Ovary (tissue), 9 donors: ENCODE measurements around the gene MKRN2OS. TPM values are rescaled to one million over a fixed set of nuclear protein-coding genes. Genes with fewer than 3 reads are reported as not detected.

Source experiments
- DNase-seq, 5 donors: peaks; one replicate each; pipeline ENCODE4 v3.0.0-alpha.2; 2019 to 2020
- H3K27ac ChIP-seq, 2 donors: fragments of 200-600 bp; one replicate each; pipeline versions ENCODE4 v1.5.1 to v1.8.0; 2019 to 2022
- H3K27me3 ChIP-seq: fragments of 200-600 bp; one replicate; pipeline ENCODE4 v1.8.0; 2022
- H3K36me3 ChIP-seq: fragments of 200-600 bp; sonication (generic); one replicate; pipeline ENCODE4 v1.5.1; 2019
- H3K4me1 ChIP-seq: one replicate; pipeline ENCODE4 v1.8.1; 2013; ENCODE audit warnings: mild to moderate bottlenecking, moderate library complexity; ENCODE audit not compliant: insufficient read depth
- H3K4me3 ChIP-seq: fragments of 200-600 bp; sonication (generic); one replicate; pipeline ENCODE4 v1.5.1; 2017
- H3K9me3 ChIP-seq, 2 donors: fragments of 200-600 bp in 1 of 2; sonication (generic) in 1 of 2; one replicate each; pipeline versions ENCODE4 v1.5.1 to v1.8.1; 2013 to 2019; ENCODE audit warnings: mild to moderate bottlenecking in 1 of 2, moderate library complexity in 1 of 2
- CTCF ChIP-seq, 3 donors: fragments of 450-650 bp in 2 of 3; fragments of 200-600 bp in 1 of 3; IDR thresholded peaks; one replicate each; pipeline versions ENCODE4 v1.5.1 to v1.8.0; 2016 to 2022; ENCODE audit warnings: antibody characterized with exemption in 3 of 3, mild to moderate bottlenecking in 1 of 3
- EP300 ChIP-seq: sonication (generic); formaldehyde crosslinking; IDR thresholded peaks from one replicate; pipeline ENCODE4 v1.6.1; 2017; ENCODE audit warnings: antibody characterized with exemption
- POLR2A ChIP-seq: fragments of 450-650 bp; IDR thresholded peaks from one replicate; pipeline ENCODE4 v1.6.1; 2017; ENCODE audit warnings: antibody characterized with exemption, mild to moderate bottlenecking, moderate library complexity
- WGBS, 3 donors: extraction: QIAGEN DNeasy Blood & Tissue Kit in 1 of 3; methylation state at CpG; one replicate each; pipeline versions ENCODE4 v1.1.5 to v1.1.7; 2013 to 2017; 5-methylcytosine and 5-hydroxymethylcytosine counted together
- intact Hi-C, 4 donors: fragments of 100-400 bp; cut with DNase I; formaldehyde crosslinking; loops; one replicate each; pipeline versions ENCODE4 v1.11.0 to v1.15.1; 2022 to 2023
- polyA plus RNA-seq, 2 donors: library from polyadenylated mRNA; stranded (reverse); fragments of 200-250 nt in 1 of 2; fragments of 350-450 nt in 1 of 2; fragmentation: Illumina TruSeq in 1 of 2; extraction: RNeasy Lipid Tissue Mini Kit (QIAGEN cat#74804) in 1 of 2; gene quantifications; one replicate each; pipeline ENCODE4 v1.2.3, GENCODE V29; 2013 to 2014
- total RNA-seq, 7 donors: library from RNA; depleted of rRNA in 2 of 7; stranded (reverse); fragments of >200 nt in 2 of 7; fragmentation: NEBNext Ultra II Directional in 3 of 7; extraction: Animal tissue kit (Norgen Biotek cat#: 25700) in 3 of 7; gene quantifications; one replicate each; pipeline versions ENCODE4 v1.1.0 to v1.2.4, GENCODE V29; 2016 to 2023
- donor health status: DM: no; HTN: no; CAD: no; lungs with moderate emphysema.
- donor health status: DM: no; HTN: no; CAD: no.
- donor health status: Bipolar disorder and iron deficiency.
- donor health status: DM: yes; HTN: yes; CAD: no.
- donor health status: DM: no; HTN: no; CAD: no.
- donor health status: DM: yes; HTN: yes; CAD: no.

MKRN2OS gene
- total and polyA plus RNA-seq, 9 donors: 0.27 to 1.1 TPM; not detected in 7

GRCh38 chr3:12571986-12572385 is 26.7 kb upstream of the MKRN2OS start:
- 85 to 90% (median 86%) methylated on average over 11 of the region's 11 CpGs for WGBS, 3 donors
- intact Hi-C loops: no loop called here
- Histone ChIP-seq H3K27ac (no peak overlapping the region), H3K4me3 (no peak overlapping the region), H3K36me3 (no peaks in the 10 kb centered on the region), H3K27me3 (no peaks in the 10 kb centered on the region), H3K9me3 (no peaks in the 10 kb centered on the region), H3K4me1 (no peaks in the 10 kb centered on the region)
- TF ChIP-seq POLR2A (no peak), EP300 (no peak), CTCF (IDR thresholded peaks at IDR 0.05) (no peak)
- DNase-seq: no peak

- DNase-seq: no peak
- Histone ChIP-seq H3K9me3 (peaks cover 0 to 4% of the 10 kb centered on the region in 2 donors), H3K27me3 (no peaks in the 10 kb centered on the region), H3K4me1 (no peaks in the 10 kb centered on the region), H3K27ac (no peak overlapping the region), H3K4me3 (no peak overlapping the region), H3K36me3 (no peaks in the 10 kb centered on the region)
- TF ChIP-seq EP300 (no peak), CTCF (IDR thresholded peaks at IDR 0.05) (no peak), POLR2A (no peak)
- intact Hi-C loops: no loop called here
- WGBS, 3 donors: 82 to 85% (median 84%) methylated on average over 6 of the region's 6 CpGs
These were observed 24.5 kb upstream of the MKRN2OS start for GRCh38 chr3:12569836-12570235.

- DNase-seq: no peak
- TF ChIP-seq POLR2A (no peak), EP300 (no peak), CTCF (IDR thresholded peaks at IDR 0.05) (no peak)
- Histone ChIP-seq H3K4me1 (no peaks in the 10 kb centered on the region), H3K9me3 (peaks cover 0 to 4% of the 10 kb centered on the region in 2 donors), H3K4me3 (no peak overlapping the region), H3K27ac (no peak overlapping the region), H3K27me3 (no peaks in the 10 kb centered on the region), H3K36me3 (no peaks in the 10 kb centered on the region)
- 78 to 82% (median 81%) methylated on average over 3 of the region's 3 CpGs for WGBS, 3 donors
- intact Hi-C loops: no loop called here
These were observed 23.4 kb upstream of the MKRN2OS start for GRCh38 chr3:12568747-12569146.

- TF ChIP-seq CTCF (IDR thresholded peaks at IDR 0.05) (no peak), POLR2A (no peak), EP300 (no peak)
- Histone ChIP-seq H3K9me3 (peaks cover 0 to 4% of the 10 kb centered on the region in 2 donors), H3K4me3 (no peak overlapping the region), H3K36me3 (no peaks in the 10 kb centered on the region), H3K27me3 (no peaks in the 10 kb centered on the region), H3K4me1 (no peaks in the 10 kb centered on the region), H3K27ac (no peak overlapping the region)
- no peak for DNase-seq
- intact Hi-C loops: no loop called here
These were observed 21.7 kb upstream of the MKRN2OS start for GRCh38 chr3:12566976-12567375.

GRCh38 chr3:12562451-12562850 is 17.2 kb upstream of the MKRN2OS start:
- Histone ChIP-seq H3K27me3 (no peaks in the 10 kb centered on the region), H3K4me1 (peaks cover 4% of the 10 kb centered on the region), H3K4me3 (no peak overlapping the region), H3K36me3 (no peaks in the 10 kb centered on the region), H3K9me3 (peaks cover 0 to 4% of the 10 kb centered on the region in 2 donors), H3K27ac (no peak overlapping the region)
- no peak for TF ChIP-seq POLR2A
- no peak for TF ChIP-seq CTCF (IDR thresholded peaks at IDR 0.05)
- TF ChIP-seq EP300: no peak
- intact Hi-C loops: no loop called here
- 60 to 80% (median 71%) methylated on average over 1 of the region's 1 CpG for WGBS, 3 donors
- DNase-seq: no peak
